HG02973 (cell line): ENCODE measurements around the gene KIF16B.
"Not testable (repeated sequence)": the region's sequence is repeated elsewhere in the genome, so short reads cannot be mapped to it uniquely, and the experiment has no call there.

Source experiments
- ATAC-seq: cut with Tn5 transposase; IDR thresholded peaks from one replicate; pipeline ENCODE4 v1.9.1; 2021; ENCODE audit warnings: moderate library complexity; ENCODE audit not compliant: unreplicated experiment

The KIF16B gene

GRCh38 chr20:16267526-16267925 lies 305.7 kb downstream of the KIF16B start:
- no peak for ATAC-seq

GRCh38 chr20:16265334-16265733 lies 307.9 kb downstream of the KIF16B start:
- no peak for ATAC-seq

- no peak for ATAC-seq
Measured at GRCh38 chr20:16263582-16263981, 309.7 kb downstream of the KIF16B start.

GRCh38 chr20:16262594-16262993 lies 310.7 kb downstream of the KIF16B start:
- no peak for ATAC-seq

GRCh38 chr20:16261733-16262273 lies 311.4 kb downstream of the KIF16B start:
- ATAC-seq = no peak

GRCh38 chr20:16260911-16261310 lies 312.3 kb downstream of the KIF16B start:
- no peak for ATAC-seq

- not testable (repeated sequence) for ATAC-seq
Measured at GRCh38 chr20:16260133-16260532, 313.1 kb downstream of the KIF16B start.

GRCh38 chr20:16258766-16259165 lies 314.5 kb downstream of the KIF16B start:
- no peak for ATAC-seq

GRCh38 chr20:16257813-16258430 lies 315.3 kb downstream of the KIF16B start:
- no peak for ATAC-seq

- ATAC-seq = no peak
Measured at GRCh38 chr20:16257021-16257420, 316.2 kb downstream of the KIF16B start.

- no peak for ATAC-seq
Measured at GRCh38 chr20:16246870-16247269, 326.4 kb downstream of the KIF16B start.

GRCh38 chr20:16246291-16246690 lies 327.0 kb downstream of the KIF16B start:
- no peak for ATAC-seq

- no peak for ATAC-seq
Measured at GRCh38 chr20:16245879-16246278, 327.4 kb downstream of the KIF16B start.

- no peak for ATAC-seq
Measured at GRCh38 chr20:16244892-16245291, 328.4 kb downstream of the KIF16B start.

GRCh38 chr20:16243470-16243869 lies 329.8 kb downstream of the KIF16B start:
- ATAC-seq = no peak

GRCh38 chr20:16241911-16242310 lies 331.3 kb downstream of the KIF16B start:
- no peak for ATAC-seq

- ATAC-seq = no peak
Measured at GRCh38 chr20:16240355-16240754, 332.9 kb downstream of the KIF16B start.

- no peak for ATAC-seq
Measured at GRCh38 chr20:16236589-16237241, 336.5 kb downstream of the KIF16B start.

GRCh38 chr20:16230402-16230801 lies 342.8 kb downstream of the KIF16B start:
- ATAC-seq = no peak

GRCh38 chr20:16229813-16230212 lies 343.4 kb downstream of the KIF16B start:
- ATAC-seq = no peak

GRCh38 chr20:16228722-16229121 lies 344.5 kb downstream of the KIF16B start:
- ATAC-seq = no peak

- not testable (repeated sequence) for ATAC-seq
Measured at GRCh38 chr20:16226961-16227360, 346.3 kb downstream of the KIF16B start.
